Measurements from ENCODE around the gene BAIAP2. TPM values are rescaled to one million over a fixed set of nuclear protein-coding genes. Genes with fewer than 3 reads are reported as not detected.
"Not testable (repeated sequence)": the region's sequence is repeated elsewhere in the genome, so short reads cannot be mapped to it uniquely, and the experiment has no call there.

Gene BAIAP2
- total RNA-seq, 2 donors from 2014 or later, result 8.0 to 11.5 TPM

GRCh38 chr17:81074875-81075274 is 39.9 kb downstream of the BAIAP2 start:
- no peak for TF ChIP-seq CTCF (IDR thresholded peaks at IDR 0.05)
- no peak for TF ChIP-seq POLR2A (IDR thresholded peaks at IDR 0.05)
- no peak for DNase-seq
- Histone ChIP-seq H3K4me1 (no peaks in the 10 kb centered on the region), H3K27ac (no peak overlapping the region), H3K4me3 (no peak overlapping the region), H3K36me3 (replicated peaks in 1 of 2; ENCODE audit: insufficient read depth in 1 of 2, low read depth in 2 of 2) (no peaks in the 10 kb centered on the region), H3K27me3 (no peaks in the 10 kb centered on the region), H3K9me3 (no peaks in the 10 kb centered on the region)
- intact Hi-C loops (cut with DNase I), result no loop called here
- 56 to 72% methylated on average over 8 of the region's 8 CpGs for WGBS, 2 donors
- ATAC-seq, result no peak

- H3K27ac ChIP-seq, result no peak overlapping the region
- no peak for TF ChIP-seq CTCF (IDR thresholded peaks at IDR 0.05)
- no peak for TF ChIP-seq POLR2A (IDR thresholded peaks at IDR 0.05)
- ATAC-seq, result no peak
- no peak for DNase-seq
- no peaks in the 10 kb centered on the region for H3K4me1 ChIP-seq
- H3K27me3 ChIP-seq, result no peaks in the 10 kb centered on the region
- 81 to 84% methylated on average over 16 to 17 of the region's 17 CpGs for WGBS, 2 donors
- intact Hi-C loops (cut with DNase I), result no loop called here
- no peaks in the 10 kb centered on the region for H3K9me3 ChIP-seq
- no peak overlapping the region for H3K4me3 ChIP-seq
- H3K36me3 ChIP-seq (replicated peaks in 1 of 2; ENCODE audit: insufficient read depth in 1 of 2, low read depth in 2 of 2), result no peaks in the 10 kb centered on the region
These were observed 40.4 kb downstream of the BAIAP2 start for GRCh38 chr17:81075307-81075706.

- H3K9me3 ChIP-seq, result no peaks in the 10 kb centered on the region
- H3K27ac ChIP-seq, result no peak overlapping the region
- intact Hi-C loops (cut with DNase I), result no loop called here
- DNase-seq, result no peak
- no peaks in the 10 kb centered on the region for H3K27me3 ChIP-seq
- H3K4me1 ChIP-seq, result no peaks in the 10 kb centered on the region
- 79 to 92% methylated on average over 10 to 14 of the region's 14 CpGs for WGBS, 2 donors
- no peak for TF ChIP-seq CTCF (IDR thresholded peaks at IDR 0.05)
- TF ChIP-seq POLR2A (IDR thresholded peaks at IDR 0.05), result no peak
- no peak for ATAC-seq
- H3K36me3 ChIP-seq (replicated peaks in 1 of 2; ENCODE audit: insufficient read depth in 1 of 2, low read depth in 2 of 2), result no peaks in the 10 kb centered on the region
- H3K4me3 ChIP-seq, result no peak overlapping the region
These were observed 41.3 kb downstream of the BAIAP2 start for GRCh38 chr17:81076141-81076679.

GRCh38 chr17:81078026-81078913 is 43.3 kb downstream of the BAIAP2 start:
- H3K27ac ChIP-seq; H3K9me3 ChIP-seq; intact Hi-C loops (cut with DNase I); H3K27me3 ChIP-seq; H3K4me1 ChIP-seq; DNase-seq; H3K36me3 ChIP-seq (replicated peaks in 1 of 2; ENCODE audit: insufficient read depth in 1 of 2, low read depth in 2 of 2); ATAC-seq; H3K4me3 ChIP-seq: not testable (repeated sequence)
- WGBS, 2 donors, result 82 to 84% methylated on average over 12 to 42 of the region's 45 CpGs

- ATAC-seq (no peak), DNase-seq (no peak)
- intact Hi-C loops (cut with DNase I), result no loop called here
- no peaks in the 10 kb centered on the region for H3K27me3 ChIP-seq
- H3K9me3 ChIP-seq, result no peaks in the 10 kb centered on the region
- no peaks in the 10 kb centered on the region for H3K36me3 ChIP-seq (replicated peaks in 1 of 2; ENCODE audit: insufficient read depth in 1 of 2, low read depth in 2 of 2)
- no peak overlapping the region for H3K27ac ChIP-seq
- TF ChIP-seq POLR2A (IDR thresholded peaks at IDR 0.05) (no peak), CTCF (IDR thresholded peaks at IDR 0.05) (no peak)
- peaks cover 25% of the 10 kb centered on the region for H3K4me1 ChIP-seq
- WGBS, 2 donors, result 70 to 89% methylated on average over 5 to 19 of the region's 19 CpGs
- H3K4me3 ChIP-seq, result no peak overlapping the region
These were observed 45.1 kb downstream of the BAIAP2 start for GRCh38 chr17:81080019-81080418.
